ENCODE data around the gene GPR132.
A peak's percentile ranks its signal among the peaks of the same experiment; 100 is the strongest.

Gene GPR132

DNA sequence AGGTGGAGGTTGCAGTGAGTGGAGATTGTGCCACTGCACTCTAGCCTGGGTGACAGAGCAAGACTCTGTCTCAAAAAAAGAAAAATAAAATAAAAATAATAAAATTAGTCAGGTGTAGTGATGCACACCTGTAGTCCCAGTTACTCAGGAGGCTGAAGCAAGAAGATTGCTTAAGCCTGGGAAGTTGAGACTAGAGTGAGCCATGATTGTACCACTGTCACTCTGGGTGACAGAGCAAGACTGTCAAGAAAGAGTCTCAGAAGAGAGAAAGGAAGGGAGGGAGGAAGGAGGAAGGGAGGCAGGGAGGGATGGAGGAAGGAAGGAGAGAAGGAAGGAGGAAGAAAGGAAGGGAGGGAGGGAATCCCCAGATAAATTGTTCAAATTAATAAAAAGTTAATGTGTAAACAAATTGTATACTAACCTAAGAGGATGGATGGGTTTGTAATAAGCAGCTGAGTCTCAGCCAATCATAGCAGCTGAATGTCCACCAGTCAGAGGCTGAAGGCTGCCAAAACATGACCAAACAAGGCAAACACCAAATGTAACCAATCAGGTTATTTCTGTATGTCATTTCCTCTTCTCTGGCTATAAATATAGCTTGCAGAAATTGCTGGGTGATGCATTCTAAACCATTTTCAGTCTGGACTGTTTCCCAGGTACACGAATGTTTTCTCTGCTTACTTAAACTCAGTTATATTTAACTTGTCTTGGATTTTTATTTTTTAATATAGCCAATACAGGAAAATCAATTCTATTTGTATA, 38.2 kb downstream of the GPR132 start:
- TF ChIP-seq, protein P1, sequence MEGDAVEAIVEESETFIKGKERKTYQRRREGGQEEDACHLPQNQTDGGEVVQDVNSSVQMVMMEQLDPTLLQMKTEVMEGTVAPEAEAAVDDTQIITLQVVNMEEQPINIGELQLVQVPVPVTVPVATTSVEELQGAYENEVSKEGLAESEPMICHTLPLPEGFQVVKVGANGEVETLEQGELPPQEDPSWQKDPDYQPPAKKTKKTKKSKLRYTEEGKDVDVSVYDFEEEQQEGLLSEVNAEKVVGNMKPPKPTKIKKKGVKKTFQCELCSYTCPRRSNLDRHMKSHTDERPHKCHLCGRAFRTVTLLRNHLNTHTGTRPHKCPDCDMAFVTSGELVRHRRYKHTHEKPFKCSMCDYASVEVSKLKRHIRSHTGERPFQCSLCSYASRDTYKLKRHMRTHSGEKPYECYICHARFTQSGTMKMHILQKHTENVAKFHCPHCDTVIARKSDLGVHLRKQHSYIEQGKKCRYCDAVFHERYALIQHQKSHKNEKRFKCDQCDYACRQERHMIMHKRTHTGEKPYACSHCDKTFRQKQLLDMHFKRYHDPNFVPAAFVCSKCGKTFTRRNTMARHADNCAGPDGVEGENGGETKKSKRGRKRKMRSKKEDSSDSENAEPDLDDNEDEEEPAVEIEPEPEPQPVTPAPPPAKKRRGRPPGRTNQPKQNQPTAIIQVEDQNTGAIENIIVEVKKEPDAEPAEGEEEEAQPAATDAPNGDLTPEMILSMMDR (conservative IDR thresholded peaks at IDR 0.05; ENCODE audit: low read depth, low read length) = no peak
- DNase-seq (ENCODE audit: low read depth) = peak; percentile 50
- no peak overlapping the region for H3K4me3 ChIP-seq (ENCODE audit: low read depth, low read length)

DNA sequence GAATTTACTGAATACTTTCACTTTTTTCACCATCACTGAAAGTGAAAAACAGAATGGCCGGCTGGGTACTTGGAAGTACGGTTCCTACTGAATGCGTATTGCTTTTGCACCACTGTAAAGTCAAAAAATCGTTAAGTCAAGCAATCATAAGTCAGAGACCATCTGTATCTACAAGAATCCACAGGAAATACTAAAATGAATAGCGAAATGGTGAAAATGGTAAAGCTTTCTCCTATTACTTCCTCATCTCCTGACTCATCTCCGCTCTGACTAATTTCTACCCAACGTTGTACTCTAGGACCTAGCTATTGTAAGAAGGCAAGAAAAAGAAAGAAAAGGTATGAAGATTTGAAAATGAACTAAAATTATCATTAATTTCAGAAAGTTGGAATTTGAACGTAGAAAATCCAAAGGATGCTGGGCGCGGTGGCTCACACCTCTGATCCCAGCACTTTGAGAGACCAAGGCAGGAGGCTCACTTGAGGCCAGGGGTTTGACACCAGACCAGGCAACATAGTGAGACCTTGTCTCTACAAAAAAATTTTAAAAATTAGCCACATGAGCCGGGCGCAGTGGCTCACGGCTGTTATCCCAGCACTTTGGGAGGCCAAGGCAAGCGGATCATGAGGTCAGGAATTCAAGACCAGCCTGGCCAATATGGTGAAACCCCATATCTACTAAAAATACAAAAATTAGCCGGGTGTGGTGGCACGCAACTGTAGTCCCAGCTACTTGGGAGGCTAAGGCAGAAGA, 39.0 kb downstream of the GPR132 start:
- peak; percentile 68 for DNase-seq (ENCODE audit: low read depth)
- H3K4me3 ChIP-seq (ENCODE audit: low read depth, low read length) = no peak overlapping the region
- TF ChIP-seq, protein P1 (conservative IDR thresholded peaks at IDR 0.05; ENCODE audit: low read depth, low read length) = no peak

DNA sequence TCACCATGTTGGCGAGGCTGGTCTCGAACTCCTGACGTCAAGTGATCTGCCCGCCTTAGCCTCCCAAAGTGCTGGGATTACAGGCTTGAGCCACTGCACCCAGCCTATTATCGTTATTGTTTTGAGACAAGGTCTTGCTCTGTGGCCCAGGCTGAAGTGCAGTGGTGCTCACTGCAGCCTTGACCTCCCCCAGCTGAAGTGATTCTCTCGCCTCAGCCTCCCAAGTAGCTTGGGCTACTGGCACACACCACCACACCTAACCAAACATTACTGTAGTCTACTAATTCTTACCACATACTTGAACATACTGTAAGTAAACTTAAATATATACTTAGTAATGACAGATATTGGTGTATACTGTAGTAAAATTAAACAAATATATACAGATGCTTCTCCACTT, 39.8 kb downstream of the GPR132 start:
- TF ChIP-seq, protein P1 (conservative IDR thresholded peaks at IDR 0.05; ENCODE audit: low read depth, low read length) = no peak
- H3K4me3 ChIP-seq (ENCODE audit: low read depth, low read length) = no peak overlapping the region
- no peak for DNase-seq (ENCODE audit: low read depth)

DNA sequence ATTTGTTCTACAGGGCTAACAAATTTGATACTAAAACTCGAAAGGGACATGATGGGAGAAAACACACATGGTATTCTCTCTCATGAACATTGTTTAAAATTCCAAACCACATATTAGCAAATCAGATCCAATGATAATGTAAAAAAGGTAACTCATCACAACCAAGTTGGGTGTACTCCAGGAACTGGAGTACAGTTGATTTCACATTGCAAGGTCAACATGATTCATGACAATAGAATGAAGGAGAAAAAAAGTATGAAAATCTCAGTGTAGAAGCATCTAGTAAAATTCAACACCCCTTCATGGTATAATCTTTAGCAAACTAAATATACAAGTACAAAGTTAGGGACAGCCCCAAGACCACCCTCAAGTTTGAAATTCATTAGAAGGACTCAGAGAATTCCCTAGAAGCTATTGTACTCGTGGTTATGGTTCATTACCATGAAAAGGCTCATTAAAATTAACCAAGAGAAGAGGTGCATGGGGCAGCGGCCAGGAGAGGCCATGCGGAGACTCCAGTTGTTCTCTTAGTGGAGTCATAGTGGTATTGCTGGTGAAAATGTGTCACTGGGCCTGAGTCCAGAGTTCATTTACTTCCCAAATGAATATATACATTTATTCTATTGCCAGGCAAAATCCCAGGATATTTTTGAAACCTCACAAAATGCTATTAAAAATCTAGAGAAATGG, 41.3 kb downstream of the GPR132 start:
- no peak overlapping the region for H3K4me3 ChIP-seq (ENCODE audit: low read depth, low read length)
- peak; percentile 85 for DNase-seq (ENCODE audit: low read depth)
- TF ChIP-seq, protein P1 (conservative IDR thresholded peaks at IDR 0.05; ENCODE audit: low read depth, low read length) = no peak

DNA sequence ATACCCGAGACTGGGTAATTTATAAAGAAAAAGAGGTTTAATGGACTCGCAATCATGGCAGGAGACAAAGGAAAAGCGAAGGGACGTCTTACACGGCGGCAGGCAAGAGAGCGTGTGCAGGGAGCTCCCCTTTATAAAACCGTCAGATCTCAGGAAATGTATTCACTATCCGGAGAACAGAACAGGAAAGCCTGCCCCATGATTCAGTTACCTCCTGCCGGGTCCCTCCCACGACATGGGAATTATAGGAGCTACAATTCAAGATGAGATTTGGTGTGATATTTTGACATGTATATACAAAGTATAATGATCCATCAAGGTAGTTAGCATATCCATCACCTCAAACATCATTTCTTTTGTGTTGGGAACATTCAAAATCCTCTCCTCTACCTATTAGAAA, 42.1 kb downstream of the GPR132 start:
- TF ChIP-seq, protein P1 (conservative IDR thresholded peaks at IDR 0.05; ENCODE audit: low read depth, low read length) = no peak
- no peak overlapping the region for H3K4me3 ChIP-seq (ENCODE audit: low read depth, low read length)
- peak; percentile 53 for DNase-seq (ENCODE audit: low read depth)

DNA sequence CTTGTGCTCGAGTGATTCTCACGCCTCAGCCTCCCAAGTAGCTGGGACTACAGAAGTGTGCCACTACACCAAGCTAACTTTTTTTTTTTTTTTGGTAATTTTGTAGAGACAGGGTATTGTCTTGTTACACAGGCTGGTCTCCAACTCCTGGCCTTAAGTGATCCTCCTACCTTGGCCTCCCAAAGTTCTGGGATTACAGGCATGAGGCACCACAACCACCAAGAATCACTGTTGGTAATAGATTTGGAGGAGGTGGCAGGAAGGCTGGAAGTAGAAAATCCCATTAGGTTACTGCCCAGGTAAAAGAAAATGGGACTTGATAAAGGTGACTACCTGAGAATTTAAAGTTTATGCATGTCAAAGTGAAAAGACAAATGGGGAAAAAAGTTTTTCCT, 43.0 kb downstream of the GPR132 start:
- TF ChIP-seq, protein P1 (conservative IDR thresholded peaks at IDR 0.05; ENCODE audit: low read depth, low read length) = no peak
- no peak for DNase-seq (ENCODE audit: low read depth)
- peak overlapping the region; percentile 67 for H3K4me3 ChIP-seq (ENCODE audit: low read depth, low read length)
